Measurements from ENCODE around the gene SLX9. TPM values are rescaled to one million over a fixed set of nuclear protein-coding genes. Genes with fewer than 3 reads are reported as not detected.

SLX9 gene
- polyA plus RNA-seq, 1 of the 3 experiments (the other 2 are of a cell fraction), result 42.9 TPM

DNA sequence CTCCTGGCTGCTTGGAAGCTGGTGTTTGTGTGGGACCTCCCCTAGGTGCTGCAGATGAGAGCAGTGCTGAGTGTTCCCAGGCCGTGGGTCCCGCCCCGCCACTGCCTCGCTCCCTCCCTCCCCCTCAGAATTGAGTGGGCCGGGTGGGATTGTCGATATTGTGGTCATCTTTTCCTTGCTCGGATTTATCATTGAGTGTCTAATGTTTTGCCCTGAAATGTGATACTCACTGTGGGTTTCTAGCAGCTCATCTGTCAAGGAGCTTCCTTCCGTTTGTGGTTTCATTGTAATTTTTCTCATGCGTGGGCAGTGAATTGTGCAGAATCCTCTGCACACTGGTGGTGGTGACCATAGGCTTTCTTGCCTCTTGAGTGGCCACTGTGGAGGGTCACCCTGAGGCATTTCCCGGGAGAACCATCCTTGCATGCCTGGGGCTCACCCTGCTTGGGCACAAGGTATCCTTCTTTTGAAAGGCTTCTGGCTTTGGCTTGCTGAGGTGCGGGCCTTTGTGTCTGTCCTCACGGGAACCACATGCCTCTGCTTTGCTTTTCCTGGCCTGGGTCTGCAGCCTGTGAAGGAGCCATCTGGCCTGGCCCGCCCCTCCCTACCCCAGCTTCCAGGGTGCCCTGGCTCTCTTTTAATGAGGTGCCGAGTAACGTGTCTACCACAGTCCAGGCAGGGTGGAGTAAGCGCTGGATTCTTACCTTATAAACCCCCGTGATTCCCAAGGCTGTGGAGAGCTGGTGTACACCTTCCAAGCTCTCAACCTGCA, 25.6 kb downstream of the SLX9 start:
- Histone ChIP-seq H3K36me3 (replicated peaks in 1 of 2; ENCODE audit: control insufficient read depth in 1 of 2, insufficient read depth in 2 of 2, low read length in 1 of 2) (peaks cover 29 to 31% of the 10 kb centered on the region in 2 experiments), H3K27ac (ENCODE audit: low read depth in 2 of 2, low read length in 1 of 2) (peak overlapping the region in 1 of 2 experiments; percentile 73; a peak in 2 of 4 replicates), H3K79me2 (ENCODE audit: insufficient read depth) (peaks cover 32% of the 10 kb centered on the region; the same call in 1 of the 2 replicates), H2AFZ (ENCODE audit: low read depth) (no peak overlapping the region), H3F3A (replicated peaks; ENCODE audit: insufficient read depth) (peaks cover 34% of the 10 kb centered on the region), H3K4me1 (ENCODE audit: control insufficient read depth in 1 of 2, insufficient read depth in 2 of 2, low read depth in 1 of 2, low read length in 1 of 2) (peaks cover 22 to 28% of the 10 kb centered on the region in 2 experiments; a peak in 3 of 4 replicates), H3K4me3 (ENCODE audit: low read depth in 2 of 2, low read length in 1 of 2) (no peak overlapping the region), H3K9ac (no peak overlapping the region), H4K20me1 (ENCODE audit: insufficient read depth) (no peaks in the 10 kb centered on the region), H3K9me3 (no peaks in the 10 kb centered on the region), H3K4me2 (no peak overlapping the region), H3K27me3 (ENCODE audit: insufficient read depth) (no peaks in the 10 kb centered on the region), H3K9me2 (no peaks in the 10 kb centered on the region)
- POLR2A ChIA-PET, result no interaction called here
- 81% methylated on average over 12 of the region's 17 CpGs for whole genome bisulfite sequencing (ENCODE audit: low lambda C conversion rate)
- no peak for TF ChIP-seq TEAD4 (IDR thresholded peaks at IDR 0.05; ENCODE audit: borderline replicate concordance, insufficient read depth)
- TF ChIP-seq NRF1 (IDR thresholded peaks at IDR 0.05; ENCODE audit: low read depth, low read length), result no peak
- TF ChIP-seq TCF12 (IDR thresholded peaks at IDR 0.05), result no peak
- TF ChIP-seq, protein P1, sequence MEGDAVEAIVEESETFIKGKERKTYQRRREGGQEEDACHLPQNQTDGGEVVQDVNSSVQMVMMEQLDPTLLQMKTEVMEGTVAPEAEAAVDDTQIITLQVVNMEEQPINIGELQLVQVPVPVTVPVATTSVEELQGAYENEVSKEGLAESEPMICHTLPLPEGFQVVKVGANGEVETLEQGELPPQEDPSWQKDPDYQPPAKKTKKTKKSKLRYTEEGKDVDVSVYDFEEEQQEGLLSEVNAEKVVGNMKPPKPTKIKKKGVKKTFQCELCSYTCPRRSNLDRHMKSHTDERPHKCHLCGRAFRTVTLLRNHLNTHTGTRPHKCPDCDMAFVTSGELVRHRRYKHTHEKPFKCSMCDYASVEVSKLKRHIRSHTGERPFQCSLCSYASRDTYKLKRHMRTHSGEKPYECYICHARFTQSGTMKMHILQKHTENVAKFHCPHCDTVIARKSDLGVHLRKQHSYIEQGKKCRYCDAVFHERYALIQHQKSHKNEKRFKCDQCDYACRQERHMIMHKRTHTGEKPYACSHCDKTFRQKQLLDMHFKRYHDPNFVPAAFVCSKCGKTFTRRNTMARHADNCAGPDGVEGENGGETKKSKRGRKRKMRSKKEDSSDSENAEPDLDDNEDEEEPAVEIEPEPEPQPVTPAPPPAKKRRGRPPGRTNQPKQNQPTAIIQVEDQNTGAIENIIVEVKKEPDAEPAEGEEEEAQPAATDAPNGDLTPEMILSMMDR (IDR thresholded peaks at IDR 0.05), result no peak
- no peak for TF ChIP-seq TAF1 (IDR thresholded peaks at IDR 0.05; ENCODE audit: borderline replicate concordance, low read depth, low read length)
- TF ChIP-seq, protein P2, sequence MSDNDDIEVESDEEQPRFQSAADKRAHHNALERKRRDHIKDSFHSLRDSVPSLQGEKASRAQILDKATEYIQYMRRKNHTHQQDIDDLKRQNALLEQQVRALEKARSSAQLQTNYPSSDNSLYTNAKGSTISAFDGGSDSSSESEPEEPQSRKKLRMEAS (IDR thresholded peaks at IDR 0.05; ENCODE audit: low read depth), result no peak
- TF ChIP-seq, protein P3, sequence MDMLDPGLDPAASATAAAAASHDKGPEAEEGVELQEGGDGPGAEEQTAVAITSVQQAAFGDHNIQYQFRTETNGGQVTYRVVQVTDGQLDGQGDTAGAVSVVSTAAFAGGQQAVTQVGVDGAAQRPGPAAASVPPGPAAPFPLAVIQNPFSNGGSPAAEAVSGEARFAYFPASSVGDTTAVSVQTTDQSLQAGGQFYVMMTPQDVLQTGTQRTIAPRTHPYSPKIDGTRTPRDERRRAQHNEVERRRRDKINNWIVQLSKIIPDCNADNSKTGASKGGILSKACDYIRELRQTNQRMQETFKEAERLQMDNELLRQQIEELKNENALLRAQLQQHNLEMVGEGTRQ (IDR thresholded peaks at IDR 0.05; ENCODE audit: borderline replicate concordance, low read depth, low read length), result no peak
- TF ChIP-seq POLR2AphosphoS5 (IDR thresholded peaks at IDR 0.05; ENCODE audit: low read depth, low read length), result no peak
- TF ChIP-seq GATA2 (CRISPR knock-in tag; IDR thresholded peaks at IDR 0.05), result no peak
- TF ChIP-seq, protein P4, sequence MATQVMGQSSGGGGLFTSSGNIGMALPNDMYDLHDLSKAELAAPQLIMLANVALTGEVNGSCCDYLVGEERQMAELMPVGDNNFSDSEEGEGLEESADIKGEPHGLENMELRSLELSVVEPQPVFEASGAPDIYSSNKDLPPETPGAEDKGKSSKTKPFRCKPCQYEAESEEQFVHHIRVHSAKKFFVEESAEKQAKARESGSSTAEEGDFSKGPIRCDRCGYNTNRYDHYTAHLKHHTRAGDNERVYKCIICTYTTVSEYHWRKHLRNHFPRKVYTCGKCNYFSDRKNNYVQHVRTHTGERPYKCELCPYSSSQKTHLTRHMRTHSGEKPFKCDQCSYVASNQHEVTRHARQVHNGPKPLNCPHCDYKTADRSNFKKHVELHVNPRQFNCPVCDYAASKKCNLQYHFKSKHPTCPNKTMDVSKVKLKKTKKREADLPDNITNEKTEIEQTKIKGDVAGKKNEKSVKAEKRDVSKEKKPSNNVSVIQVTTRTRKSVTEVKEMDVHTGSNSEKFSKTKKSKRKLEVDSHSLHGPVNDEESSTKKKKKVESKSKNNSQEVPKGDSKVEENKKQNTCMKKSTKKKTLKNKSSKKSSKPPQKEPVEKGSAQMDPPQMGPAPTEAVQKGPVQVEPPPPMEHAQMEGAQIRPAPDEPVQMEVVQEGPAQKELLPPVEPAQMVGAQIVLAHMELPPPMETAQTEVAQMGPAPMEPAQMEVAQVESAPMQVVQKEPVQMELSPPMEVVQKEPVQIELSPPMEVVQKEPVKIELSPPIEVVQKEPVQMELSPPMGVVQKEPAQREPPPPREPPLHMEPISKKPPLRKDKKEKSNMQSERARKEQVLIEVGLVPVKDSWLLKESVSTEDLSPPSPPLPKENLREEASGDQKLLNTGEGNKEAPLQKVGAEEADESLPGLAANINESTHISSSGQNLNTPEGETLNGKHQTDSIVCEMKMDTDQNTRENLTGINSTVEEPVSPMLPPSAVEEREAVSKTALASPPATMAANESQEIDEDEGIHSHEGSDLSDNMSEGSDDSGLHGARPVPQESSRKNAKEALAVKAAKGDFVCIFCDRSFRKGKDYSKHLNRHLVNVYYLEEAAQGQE (IDR thresholded peaks at IDR 0.05; ENCODE audit: low read depth, low read length), result no peak
- TF ChIP-seq, protein P5, sequence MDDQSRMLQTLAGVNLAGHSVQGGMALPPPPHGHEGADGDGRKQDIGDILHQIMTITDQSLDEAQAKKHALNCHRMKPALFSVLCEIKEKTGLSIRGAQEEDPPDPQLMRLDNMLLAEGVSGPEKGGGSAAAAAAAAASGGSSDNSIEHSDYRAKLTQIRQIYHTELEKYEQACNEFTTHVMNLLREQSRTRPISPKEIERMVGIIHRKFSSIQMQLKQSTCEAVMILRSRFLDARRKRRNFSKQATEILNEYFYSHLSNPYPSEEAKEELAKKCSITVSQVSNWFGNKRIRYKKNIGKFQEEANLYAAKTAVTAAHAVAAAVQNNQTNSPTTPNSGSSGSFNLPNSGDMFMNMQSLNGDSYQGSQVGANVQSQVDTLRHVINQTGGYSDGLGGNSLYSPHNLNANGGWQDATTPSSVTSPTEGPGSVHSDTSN (IDR thresholded peaks at IDR 0.05), result no peak
- no peak for TF ChIP-seq RAD21 (IDR thresholded peaks at IDR 0.05; ENCODE audit: low read length)
- TF ChIP-seq EP300 (IDR thresholded peaks at IDR 0.05; ENCODE audit: borderline replicate concordance in 1 of 2, low read depth in 1 of 2, low read length in 1 of 2), result no peak
- DNase-seq, result no peak
- CTCF ChIA-PET, result interaction anchor here (0.6 to 4.3 kb wide), 6 partner anchors 11 to 478 kb away, joined by 3 to 35 read pairs (median 14); no protein-coding TSS in a partner anchor

Data from SK-N-SH (cell line).